Measurements from ENCODE around the gene ADAT3. TPM values are rescaled to one million over a fixed set of nuclear protein-coding genes. Genes with fewer than 3 reads are reported as not detected.

Gene ADAT3
- total RNA-seq, 1 experiment from 2014 or later = 15.8 TPM

- DNase-seq (ENCODE audit: low read depth) = no peak
Observed at GRCh38 chr19:1936916-1937610, 31.9 kb downstream of the ADAT3 start.

- no peak for DNase-seq (ENCODE audit: low read depth)
Observed at GRCh38 chr19:1938071-1938470, 32.9 kb downstream of the ADAT3 start.

- DNase-seq (ENCODE audit: low read depth) = no peak
Observed at GRCh38 chr19:1941146-1942077, 36.2 kb downstream of the ADAT3 start, which contains the start of gene CSNK1G2. CSNK1G2 (plus strand) TSS chr19:1941172; CDS start chr19:1969773, 28,601 bp downstream.

GRCh38 chr19:1942078-1942933 is 37.1 kb downstream of the ADAT3 start:
- peak; percentile 69 for DNase-seq (ENCODE audit: low read depth)

GRCh38 chr19:1942934-1943555 is 37.8 kb downstream of the ADAT3 start:
- DNase-seq (ENCODE audit: low read depth) = no peak

- no peak for DNase-seq (ENCODE audit: low read depth)
Observed at GRCh38 chr19:1943661-1944087, 38.5 kb downstream of the ADAT3 start.

GRCh38 chr19:1944088-1944915 is 39.1 kb downstream of the ADAT3 start:
- DNase-seq (ENCODE audit: low read depth) = no peak

GRCh38 chr19:1944916-1945561 is 39.8 kb downstream of the ADAT3 start:
- DNase-seq (ENCODE audit: low read depth) = no peak

GRCh38 chr19:1945899-1946298 is 40.7 kb downstream of the ADAT3 start:
- DNase-seq (ENCODE audit: low read depth) = no peak

- DNase-seq (ENCODE audit: low read depth) = no peak
Observed at GRCh38 chr19:1947651-1948209, 42.5 kb downstream of the ADAT3 start.

GRCh38 chr19:1949304-1950101 is 44.3 kb downstream of the ADAT3 start:
- no peak for DNase-seq (ENCODE audit: low read depth)

GRCh38 chr19:1950640-1951039 is 45.4 kb downstream of the ADAT3 start:
- DNase-seq (ENCODE audit: low read depth) = no peak

GRCh38 chr19:1952635-1953034 is 47.4 kb downstream of the ADAT3 start:
- no peak for DNase-seq (ENCODE audit: low read depth)

GRCh38 chr19:1953037-1953436 is 47.8 kb downstream of the ADAT3 start:
- DNase-seq (ENCODE audit: low read depth) = no peak

- no peak for DNase-seq (ENCODE audit: low read depth)
Observed at GRCh38 chr19:1953441-1954094, 48.4 kb downstream of the ADAT3 start.

GRCh38 chr19:1954532-1954933 is 49.3 kb downstream of the ADAT3 start:
- DNase-seq (ENCODE audit: low read depth) = no peak

- no peak for DNase-seq (ENCODE audit: low read depth)
Observed at GRCh38 chr19:1955171-1956121, 50.2 kb downstream of the ADAT3 start.

All from HT1080 (cell line).